ENCODE data around the gene NDUFS2.
A peak's percentile ranks its signal among the peaks of the same experiment; 100 is the strongest.

GRCh38 chr1:161244888-161245287 is 42.7 kb downstream of the NDUFS2 start:
- TF ChIP-seq POLR2AphosphoS5 (IDR thresholded peaks at IDR 0.05) = peak in 1 of 3 donors; percentile 70
- no peak for TF ChIP-seq CTCF (IDR thresholded peaks at IDR 0.05)
- no peak for TF ChIP-seq EP300 (IDR thresholded peaks at IDR 0.05)
- no peak for TF ChIP-seq POLR2A (IDR thresholded peaks at IDR 0.05)

Measured in stomach (tissue), 4 donors.